Kidney (tissue), 14 donors: ENCODE data around the gene HOXC6. TPM values are rescaled to one million over a fixed set of nuclear protein-coding genes. Genes with fewer than 3 reads are reported as not detected.

Experiments used
- DNase-seq, 5 donors: peaks; one replicate each; pipeline ENCODE4 v3.0.0-alpha.2; 2013 to 2020
- FAIRE-seq: peaks from 2 replicates; lab custom pipeline; 2012; peaks lifted over from hg19 to GRCh38; lab: Jason Lieb, UNC
- H3K27ac ChIP-seq, 2 donors: one replicate each; pipeline ENCODE4 v1.7.0; 2013; ENCODE audit warnings: low read depth in 2 of 2, low read length in 2 of 2, inconsistent platforms in 1 of 2
- H3K27me3 ChIP-seq: one replicate; pipeline ENCODE4 v1.7.1; 2013; ENCODE audit warnings: low read length, inconsistent platforms; ENCODE audit not compliant: control insufficient read depth, insufficient read depth
- H3K36me3 ChIP-seq, 3 donors: one replicate each; pipeline versions ENCODE4 v1.7.0 to v1.7.1; 2013; ENCODE audit warnings: low read length in 3 of 3, control low read depth in 1 of 3, inconsistent platforms in 1 of 3; ENCODE audit not compliant: insufficient read depth in 3 of 3, control insufficient read depth in 2 of 3
- H3K4me1 ChIP-seq, 3 donors: one replicate each; pipeline versions ENCODE4 v1.7.0 to v1.7.1; 2013; ENCODE audit warnings: low read length in 3 of 3, inconsistent platforms in 1 of 3, low read depth in 1 of 3; ENCODE audit not compliant: control insufficient read depth in 2 of 3, insufficient read depth in 2 of 3
- H3K4me3 ChIP-seq, 3 donors: one replicate each; pipeline versions ENCODE4 v1.7.0 to v1.8.1; 2013; ENCODE audit warnings: low read length in 3 of 3, control low read depth in 1 of 3, inconsistent platforms in 1 of 3
- H3K9ac ChIP-seq, 3 donors: one replicate each; pipeline versions ENCODE4 v1.7.0 to v1.7.1; 2013; ENCODE audit warnings: low read length in 3 of 3, control low read depth in 1 of 3, inconsistent platforms in 1 of 3
- H3K9me3 ChIP-seq, 3 donors: one replicate each; pipeline versions ENCODE4 v1.7.0 to v1.7.1; 2013; ENCODE audit warnings: low read length in 3 of 3, control low read depth in 1 of 3, inconsistent platforms in 1 of 3; ENCODE audit not compliant: control insufficient read depth in 2 of 3, insufficient read depth in 1 of 3
- CTCF ChIP-seq: IDR thresholded peaks from 3 replicates; pipeline ENCODE4 v1.5.1; 2012; ENCODE audit warnings: mild to moderate bottlenecking, moderate library complexity, borderline replicate concordance; ENCODE audit not compliant: insufficient read depth; ENCODE audit errors: extremely low read depth
- intact Hi-C: fragments of 100-400 bp; cut with DNase I; formaldehyde crosslinking; loops from one replicate; pipeline ENCODE4 v1.11.1; 2022
- polyA plus RNA-seq: library from polyadenylated mRNA; stranded (reverse); fragments of 350-450 nt; fragmentation: Illumina TruSeq; extraction: RNeasy Lipid Tissue Mini Kit (QIAGEN cat#74804); gene quantifications from one replicate; pipeline ENCODE4 v1.2.3, GENCODE V29; 2014; ENCODE audit warnings: low read depth, low replicate concordance; ENCODE audit not compliant: insufficient read depth
- total RNA-seq: library from RNA; stranded (reverse); fragmentation: NEBNext Ultra II Directional; extraction: Animal tissue kit (Norgen Biotek cat#: 25700); gene quantifications from one replicate; pipeline ENCODE4 v1.2.1, GENCODE V29; 2021
- donor health status: control.
- donor health status: control.
- donor health status: control.
- donor health status: control.
- donor health status: control.
- donor health status: DM: yes; HTN: yes; CAD: no.
- donor health status: Normal renal cell carcinoma (clear cell type).

Gene HOXC6
- total and polyA plus RNA-seq, 2 donors from 2014 or later: 11.4 to 22.0 TPM

- H3K4me3 ChIP-seq: peak overlapping the region; percentile 16 to 58 (median 45)
- H3K36me3 ChIP-seq: no peaks in the 10 kb centered on the region
- peak overlapping the region in 2 of 3 donors; percentile 63 to 77 for H3K9ac ChIP-seq
- intact Hi-C loops: no loop called here
- no peak for TF ChIP-seq CTCF
- DNase-seq (peak in 3 of 5 donors; percentile 46 to 59 (median 57)), FAIRE-seq (no peak)
- H3K4me1 ChIP-seq: peaks cover 0 to 12% (median 2%) of the 10 kb centered on the region in 3 donors
- H3K27me3 ChIP-seq: peaks cover 2% of the 10 kb centered on the region
- H3K27ac ChIP-seq: peak overlapping the region; percentile 78 to 89
- H3K9me3 ChIP-seq: no peaks in the 10 kb centered on the region
Observed at GRCh38 chr12:53982648-53983567, 45.3 kb upstream of the HOXC6 start.

DNA sequence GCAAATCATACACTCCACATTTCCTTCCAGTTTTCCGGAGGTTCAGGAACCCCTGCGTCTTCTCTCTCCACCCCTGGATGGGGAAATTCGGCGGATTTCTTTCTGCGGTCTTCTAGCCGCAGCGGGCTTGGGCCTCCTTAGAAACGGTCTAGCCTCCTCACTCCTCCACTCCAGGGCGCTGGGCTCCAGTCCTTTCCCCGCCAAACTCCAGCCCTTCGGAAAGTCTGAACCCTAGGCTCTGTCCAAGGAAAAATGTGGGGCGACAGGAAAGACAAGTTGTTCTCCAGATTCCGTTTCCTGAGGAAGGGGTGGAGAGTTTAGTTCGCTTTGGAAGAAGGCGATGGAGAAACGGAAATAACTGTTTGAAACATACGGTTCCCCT is 44.7 kb upstream of the HOXC6 start:
- intact Hi-C loops: no loop called here
- DNase-seq (peak in 3 of 5 donors; percentile 66 to 74 (median 70)), FAIRE-seq (no peak)
- H3K4me1 ChIP-seq: peaks cover 0 to 16% (median 6%) of the 10 kb centered on the region in 3 donors
- no peaks in the 10 kb centered on the region for H3K9me3 ChIP-seq
- no peak for TF ChIP-seq CTCF
- peaks cover 2% of the 10 kb centered on the region for H3K27me3 ChIP-seq
- H3K36me3 ChIP-seq: no peaks in the 10 kb centered on the region
- H3K27ac ChIP-seq: peak overlapping the region; percentile 78 to 89
- peak overlapping the region in 2 of 3 donors; percentile 63 to 77 for H3K9ac ChIP-seq
- peak overlapping the region; percentile 6 to 58 (median 45) for H3K4me3 ChIP-seq

- intact Hi-C loops: no loop called here
- Histone ChIP-seq H3K4me1 (peaks cover 0 to 18% (median 10%) of the 10 kb centered on the region in 3 donors), H3K27ac (peak overlapping the region; percentile 78 to 89), H3K27me3 (peaks cover 2% of the 10 kb centered on the region), H3K36me3 (no peaks in the 10 kb centered on the region), H3K9me3 (no peaks in the 10 kb centered on the region), H3K9ac (peak overlapping the region in 2 of 3 donors; percentile 63 to 77), H3K4me3 (peak overlapping the region in 2 of 3 donors; percentile 45 to 58)
- peak in 4 of 5 donors; percentile 67 to 80 (median 74) for DNase-seq
- TF ChIP-seq CTCF: no peak
- no peak for FAIRE-seq
Observed at GRCh38 chr12:53983950-53984572, 44.2 kb upstream of the HOXC6 start.
